ENCODE results near the gene NR3C2. TPM values are rescaled to one million over a fixed set of nuclear protein-coding genes. Genes with fewer than 3 reads are reported as not detected.

The NR3C2 gene
- total and polyA plus RNA-seq, 2 of the 4 experiments (the other 2 are of a cell fraction), result 1.1 to 2.3 TPM

GRCh38 chr4:148283665-148284064, 158.5 kb downstream of the NR3C2 start:
- H2AK5ac ChIP-seq (ENCODE audit: low read depth, low read length), result no peak overlapping the region
- POLR2A ChIA-PET (ENCODE audit: unreplicated experiment), result no interaction called here
- intact Hi-C loops (cut with micrococcal nuclease), result no loop called here
- no TSS peak for BruUV-seq (replicated peaks)
- H2BK120ac ChIP-seq (ENCODE audit: low read depth, low read length), result no peak overlapping the region
- H4K8ac ChIP-seq (ENCODE audit: low read depth in 2 of 2, low read length in 2 of 2), result no peak overlapping the region
- DNase-seq (no peak), ATAC-seq (ENCODE audit: low read depth) (no peak)
- no peaks in the 10 kb centered on the region for H3K9me1 ChIP-seq (ENCODE audit: insufficient read depth, low read length)
- H4K20me1 ChIP-seq (ENCODE audit: insufficient read depth, low read length), result no peaks in the 10 kb centered on the region
- H3K79me1 ChIP-seq (ENCODE audit: low read depth in 1 of 2, low read length in 2 of 2), result no peaks in the 10 kb centered on the region
- H3K4ac ChIP-seq (ENCODE audit: low read depth, low read length), result no peak overlapping the region
- H2AK9ac ChIP-seq (replicated peaks; ENCODE audit: low read depth, low read length, poor library complexity), result no peak overlapping the region
- no peak overlapping the region for H3K9ac ChIP-seq (ENCODE audit: low read depth, low read length)
- no CpG with 5 or more reads among the region's 4 CpGs for WGBS, 2 experiments (ENCODE audit: extremely low coverage in 2 of 2, insufficient read length in 1 of 2)
- CTCF ChIA-PET, result no interaction called here
- no peak overlapping the region for H3K4me2 ChIP-seq (ENCODE audit: low read depth, low read length)
- H3K4me1 ChIP-seq (ENCODE audit: control insufficient read depth, insufficient read depth, low read length), result no peaks in the 10 kb centered on the region
- no peak overlapping the region for H4K5ac ChIP-seq (ENCODE audit: low read depth, low read length)
- TF ChIP-seq ELK1 (IDR thresholded peaks at IDR 0.05; ENCODE audit: borderline replicate concordance, low read depth, low read length) (no peak), SMC3 (IDR thresholded peaks at IDR 0.05; ENCODE audit: low read depth, low read length) (no peak), CEBPB (IDR thresholded peaks at IDR 0.05; ENCODE audit: low read depth, low read length) (no peak), FOS (IDR thresholded peaks at IDR 0.05; ENCODE audit: low read depth, low read length) (no peak), MAFK (IDR thresholded peaks at IDR 0.05; ENCODE audit: low read depth, low read length) (no peak), CTCF (conservative IDR thresholded peaks at IDR 0.05; ENCODE audit: low read depth, low read length) (no peak), MAZ (IDR thresholded peaks at IDR 0.05; ENCODE audit: borderline replicate concordance, low read depth, low read length) (no peak)
- H3K27ac ChIP-seq (ENCODE audit: insufficient read depth, low read length), result no peak overlapping the region
- H3K4me3 ChIP-seq (ENCODE audit: insufficient read depth, low read depth, low read length), result no peak overlapping the region
- no peak overlapping the region for H2AFZ ChIP-seq (replicated peaks; ENCODE audit: low read length, poor library complexity)
- no peak overlapping the region for H2BK15ac ChIP-seq (ENCODE audit: low read depth, low read length)
- no peak overlapping the region for H4K91ac ChIP-seq (ENCODE audit: insufficient read depth, low read depth, low read length)
- no peaks in the 10 kb centered on the region for H3K27me3 ChIP-seq (ENCODE audit: control insufficient read depth, insufficient read depth, low read length)
- no peak overlapping the region for H3K56ac ChIP-seq (ENCODE audit: extremely low read depth, insufficient read depth, low read length)
- H3K14ac ChIP-seq (replicated peaks; ENCODE audit: low read depth, low read length), result no peak overlapping the region
- no peak overlapping the region for H2BK5ac ChIP-seq (ENCODE audit: low read depth, low read length, poor library complexity, severe bottlenecking)
- H3K23ac ChIP-seq (ENCODE audit: low read depth, low read length), result no peak overlapping the region
- in situ Hi-C loops (cut with MboI; ENCODE audit: low sequenced_read_pairs), result no loop called here
- no peaks in the 10 kb centered on the region for H3K9me3 ChIP-seq (ENCODE audit: control insufficient read depth, insufficient read depth, low read length)
- H2BK20ac ChIP-seq (ENCODE audit: low read depth, low read length), result no peak overlapping the region
- no peak overlapping the region for H3K18ac ChIP-seq (ENCODE audit: low read depth, low read length)
- no peaks in the 10 kb centered on the region for H3K36me3 ChIP-seq (ENCODE audit: control insufficient read depth, insufficient read depth, low read length)
- dilution Hi-C loops (cut with HindIII; ENCODE audit: low sequenced_read_pairs, unreplicated experiment), result no loop called here

All from IMR-90 (cell line).